AG20443 (cell line): Measurements from ENCODE around the gene SLC38A7.

Source experiments
- DNase-seq: peaks from one replicate; pipeline ENCODE4 v3.0.0; 2012; ENCODE audit warnings: low spot score, mixed read lengths

SLC38A7 gene

GRCh38 chr16:58684354-58685083 lies at the start of gene SLC38A7:
Gene SLC38A7 (minus strand): TSS chr16:58684770. CDS start chr16:58680126, 4,644 bp downstream.
- DNase-seq, result peak; percentile 98

DNA sequence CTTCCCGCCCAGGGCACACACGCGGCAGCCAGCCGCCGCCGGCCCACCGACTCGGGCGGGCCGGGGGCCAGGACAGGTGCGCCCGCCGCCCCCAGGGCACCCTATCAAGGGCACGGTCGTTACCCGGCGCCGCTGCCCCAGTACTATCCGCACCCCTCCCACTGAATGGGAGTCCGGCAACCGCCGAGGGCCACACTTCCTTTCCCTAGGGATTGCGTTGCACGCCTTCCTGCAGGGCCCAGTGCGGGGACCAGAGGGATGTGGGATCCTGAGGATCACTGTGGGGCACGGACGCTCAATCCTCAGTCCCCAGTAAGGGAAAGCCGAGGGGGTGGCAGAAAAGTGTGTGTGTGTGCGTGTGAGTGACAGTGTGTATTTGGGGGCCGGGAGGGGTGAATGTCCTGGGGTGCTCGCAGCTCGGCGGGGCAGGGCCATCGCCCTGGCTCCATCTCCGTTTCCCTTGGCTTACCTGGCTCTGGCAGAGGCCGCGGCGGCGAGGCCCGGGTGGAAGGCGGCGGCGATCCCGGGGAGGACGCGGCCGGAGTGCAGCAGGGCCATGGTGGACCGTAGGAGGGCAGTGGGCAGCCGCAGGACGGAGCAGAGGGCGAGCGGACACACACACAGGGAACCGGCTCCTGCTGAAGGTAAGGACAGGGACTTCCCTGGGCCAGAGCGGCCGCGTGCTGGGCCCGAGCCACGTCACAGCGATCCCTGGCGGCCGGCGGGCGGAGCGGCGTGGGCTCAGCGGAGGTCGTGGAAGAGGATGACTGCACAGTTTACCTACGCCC lies 49.3 kb upstream of the SLC38A7 start, which contains the start of gene GOT2:
GOT2 (minus strand) TSS at position 646 of the 788 bp plus-strand sequence; CDS start at position 558, 88 bp downstream.
- DNase-seq, result peak; percentile 96

- DNase-seq, result peak; percentile 34
Observed at GRCh38 chr16:58733248-58733670, 48.7 kb upstream of the SLC38A7 start.

GRCh38 chr16:58732545-58733247 lies 48.1 kb upstream of the SLC38A7 start:
- DNase-seq, result no peak

GRCh38 chr16:58730724-58731370 lies 46.3 kb upstream of the SLC38A7 start:
- no peak for DNase-seq

- no peak for DNase-seq
Observed at GRCh38 chr16:58727796-58728568, 43.4 kb upstream of the SLC38A7 start.

- DNase-seq, result no peak
Observed at GRCh38 chr16:58727028-58727781, 42.6 kb upstream of the SLC38A7 start.

DNA sequence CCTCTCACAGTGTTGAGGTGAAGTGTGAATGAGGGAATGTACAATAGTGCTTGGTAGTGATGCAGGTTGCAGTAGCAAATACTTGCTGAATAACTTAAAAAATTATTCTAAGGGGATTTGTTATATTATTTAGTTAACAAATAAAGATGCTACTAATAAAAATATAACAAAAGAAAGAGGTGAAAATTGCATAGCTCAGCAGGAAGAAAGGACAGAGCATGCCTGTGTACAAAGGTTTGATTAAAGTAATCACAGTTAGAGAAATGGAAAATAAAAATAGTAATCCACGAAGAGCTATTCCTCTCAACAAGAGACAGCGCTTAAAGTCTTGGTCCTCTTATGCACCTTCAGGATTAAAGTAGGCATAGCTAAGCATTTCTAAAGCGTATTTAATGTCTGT lies 38.5 kb upstream of the SLC38A7 start:
- DNase-seq, result no peak

DNA sequence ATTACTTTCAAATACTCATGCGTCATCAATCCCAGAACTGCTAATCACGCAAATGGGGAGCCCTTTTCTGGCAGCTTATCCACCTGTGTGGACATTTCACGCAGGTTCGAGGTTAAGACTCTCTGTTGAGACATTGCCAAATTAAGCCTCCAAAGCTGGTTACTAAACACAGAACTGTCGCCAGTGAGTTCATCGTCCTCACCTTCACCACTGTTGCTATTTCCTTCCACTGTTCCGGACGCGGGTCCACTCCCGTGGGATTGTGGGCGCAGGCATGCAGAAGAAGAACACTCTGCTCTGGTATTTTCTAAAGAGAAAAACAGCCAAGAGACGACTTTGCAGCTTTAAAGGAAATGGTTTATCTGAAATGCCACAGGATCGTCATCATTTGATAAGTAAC lies 33.4 kb upstream of the SLC38A7 start:
- DNase-seq, result no peak

DNA sequence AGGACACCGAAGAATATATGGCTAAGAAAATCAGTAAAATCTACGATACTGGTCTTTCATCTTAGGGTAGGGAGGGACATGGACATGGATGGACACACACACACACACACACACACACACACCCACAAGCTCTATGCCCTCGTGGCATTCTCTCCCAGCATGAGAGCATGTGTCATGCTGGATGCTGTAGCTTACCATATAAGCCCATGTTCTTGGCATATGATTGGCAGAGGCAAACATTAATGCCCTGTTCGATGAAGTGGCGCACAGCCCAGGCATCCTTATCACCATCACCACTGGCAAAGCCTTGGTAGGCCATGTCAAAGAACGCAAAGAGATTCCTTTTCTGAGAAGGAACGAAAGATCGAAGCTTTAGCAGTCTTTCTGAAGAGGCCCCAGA lies 31.9 kb upstream of the SLC38A7 start:
- DNase-seq, result no peak

GRCh38 chr16:58713742-58714141 lies 29.2 kb upstream of the SLC38A7 start:
- DNase-seq, result no peak

- no peak for DNase-seq
Observed at GRCh38 chr16:58709333-58709732, 24.8 kb upstream of the SLC38A7 start.

GRCh38 chr16:58699151-58699550 lies 14.6 kb upstream of the SLC38A7 start:
- no peak for DNase-seq

- no peak for DNase-seq
Observed at GRCh38 chr16:58695368-58695767, 10.8 kb upstream of the SLC38A7 start.

- DNase-seq, result no peak
Observed at GRCh38 chr16:58692450-58692849, 7.9 kb upstream of the SLC38A7 start.

- DNase-seq, result peak; percentile 10
Observed at GRCh38 chr16:58686985-58687706, 2.6 kb upstream of the SLC38A7 start.

DNA sequence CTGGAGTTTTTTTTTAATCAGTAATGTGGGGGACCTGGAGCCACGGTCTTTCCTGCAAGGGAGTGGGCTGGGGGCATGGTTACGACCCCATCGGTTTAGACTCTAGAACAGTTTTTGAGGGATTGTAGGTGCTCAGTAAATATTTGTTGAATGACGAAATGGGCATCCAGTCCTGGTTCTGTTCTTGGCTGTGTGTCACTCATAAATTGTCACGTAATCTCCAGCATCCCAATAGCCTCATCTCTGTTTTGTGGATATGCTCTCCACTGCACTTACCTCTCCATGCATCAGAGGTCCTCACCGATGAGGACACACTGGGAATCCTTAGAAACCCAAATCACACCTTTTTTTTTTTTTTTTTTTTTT lies 497 bp upstream of the SLC38A7 start:
- DNase-seq, result no peak

DNA sequence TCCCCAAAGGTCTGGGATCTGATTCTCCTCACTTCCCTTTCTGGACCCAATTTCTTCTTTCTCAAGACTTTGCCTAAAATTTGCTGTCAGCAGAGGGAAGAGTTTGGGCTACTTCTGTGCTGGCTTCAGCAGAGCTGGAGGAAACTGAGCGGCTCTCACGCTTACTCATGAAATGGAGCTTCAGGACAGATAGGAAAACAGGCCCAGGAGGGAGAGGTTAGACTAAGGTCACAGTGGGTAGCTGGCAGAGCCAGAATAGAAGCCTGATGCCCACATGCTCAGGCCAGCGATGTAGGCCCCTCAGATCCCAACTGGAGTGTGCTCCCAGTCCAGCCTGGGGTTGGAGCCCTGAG lies 593 bp downstream of the SLC38A7 start:
- peak; percentile 49 for DNase-seq

GRCh38 chr16:58679763-58680162 lies 4.8 kb downstream of the SLC38A7 start:
- DNase-seq, result peak; percentile 5

DNA sequence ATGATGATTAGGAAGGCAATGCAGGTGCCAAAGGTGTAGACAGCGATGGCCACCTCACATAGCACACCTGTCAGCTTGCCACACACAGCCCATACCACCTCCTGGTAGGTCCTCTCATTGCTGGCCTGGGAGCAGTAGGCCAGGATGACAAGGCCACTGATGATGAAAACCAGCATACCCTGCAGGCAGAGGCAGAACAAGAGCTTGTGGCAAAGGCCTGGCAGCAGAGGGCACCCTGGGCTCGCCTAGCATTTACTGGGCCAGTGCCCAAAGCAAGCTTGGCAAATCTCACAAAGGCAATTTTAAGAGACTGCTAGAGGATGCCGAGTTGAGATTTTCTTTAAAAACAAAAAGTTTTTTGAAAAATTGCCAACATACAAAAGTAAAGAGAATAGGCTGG lies 5.9 kb downstream of the SLC38A7 start:
- peak; percentile 50 for DNase-seq
